ENCODE results near the gene C1QL1.

C1QL1 gene

DNA sequence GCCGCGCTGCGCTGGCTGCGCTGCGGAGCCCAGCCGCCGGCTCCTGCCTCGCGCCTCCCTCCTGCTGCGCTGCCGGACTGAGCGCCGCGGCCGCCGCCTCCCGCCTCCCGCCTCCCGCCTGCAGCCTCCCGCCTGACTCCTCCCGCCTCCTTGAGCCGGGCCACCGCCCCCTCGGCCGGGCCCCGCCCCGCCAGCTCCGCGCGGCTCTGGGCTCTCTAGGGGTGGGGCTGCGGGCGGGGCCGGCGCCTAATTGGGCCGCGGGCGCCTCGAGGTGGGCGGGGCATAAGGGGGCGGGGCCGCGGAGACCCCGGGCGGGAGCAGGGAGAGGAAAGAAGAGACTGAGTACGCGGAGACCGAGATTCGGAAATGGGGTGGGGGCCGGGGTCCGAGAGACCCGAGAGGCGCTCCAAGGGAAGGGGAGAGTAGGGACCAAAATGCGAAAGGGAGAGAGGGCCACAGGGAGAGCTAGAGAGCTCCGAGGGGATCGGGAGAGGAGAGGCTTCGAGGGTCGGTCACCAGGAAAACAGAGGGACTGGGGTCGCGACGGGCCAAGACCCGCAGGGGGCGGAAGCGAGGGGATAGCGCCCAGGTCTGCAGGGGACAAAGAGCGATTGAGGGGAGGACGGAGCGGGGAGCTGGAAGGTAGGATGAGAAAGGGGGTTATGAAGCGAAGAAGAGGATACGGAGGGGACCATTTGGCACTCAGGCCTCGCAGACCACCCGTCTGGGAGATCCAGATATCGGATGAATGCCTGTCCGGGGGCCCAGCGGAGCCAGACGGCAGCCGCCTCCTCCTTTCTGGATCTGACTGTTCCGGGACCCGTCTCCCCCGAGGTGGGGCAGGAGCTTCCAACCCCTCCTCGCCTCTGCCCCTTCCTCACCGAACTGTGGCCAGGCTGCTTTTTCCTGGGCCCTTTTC is at the start of gene C1QL1:
Gene C1QL1, minus strand, starts transcription at position 79 of the 919 bp plus-strand sequence. CDS start 255 bp downstream, outside the sequence.
- TF ChIP-seq NFIC (IDR thresholded peaks at IDR 0.05) (no peak), EP300 (IDR thresholded peaks at IDR 0.05; ENCODE audit: borderline replicate concordance) (no peak), CREB1 (IDR thresholded peaks at IDR 0.05; ENCODE audit: low read depth) (no peak), TEAD4 (IDR thresholded peaks at IDR 0.05) (no peak), EGR1 (IDR thresholded peaks at IDR 0.05) (0 out of 2 replicates have a peak, but pooled peaks have one; percentile 5), RAD21 (IDR thresholded peaks at IDR 0.05; ENCODE audit: low read depth) (no peak), TAF1 (IDR thresholded peaks at IDR 0.05; ENCODE audit: low read depth) (no peak), TCF12 (IDR thresholded peaks at IDR 0.05; ENCODE audit: low read depth) (no peak), YY1 (IDR thresholded peaks at IDR 0.05; ENCODE audit: low read depth) (no peak), ZBTB7A (IDR thresholded peaks at IDR 0.05; ENCODE audit: low read depth) (peak; percentile 84)
- TF ChIP-seq, protein P1, sequence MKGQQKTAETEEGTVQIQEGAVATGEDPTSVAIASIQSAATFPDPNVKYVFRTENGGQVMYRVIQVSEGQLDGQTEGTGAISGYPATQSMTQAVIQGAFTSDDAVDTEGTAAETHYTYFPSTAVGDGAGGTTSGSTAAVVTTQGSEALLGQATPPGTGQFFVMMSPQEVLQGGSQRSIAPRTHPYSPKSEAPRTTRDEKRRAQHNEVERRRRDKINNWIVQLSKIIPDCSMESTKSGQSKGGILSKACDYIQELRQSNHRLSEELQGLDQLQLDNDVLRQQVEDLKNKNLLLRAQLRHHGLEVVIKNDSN (IDR thresholded peaks at IDR 0.05), result no peak
- TF ChIP-seq, protein P2, sequence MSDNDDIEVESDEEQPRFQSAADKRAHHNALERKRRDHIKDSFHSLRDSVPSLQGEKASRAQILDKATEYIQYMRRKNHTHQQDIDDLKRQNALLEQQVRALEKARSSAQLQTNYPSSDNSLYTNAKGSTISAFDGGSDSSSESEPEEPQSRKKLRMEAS (IDR thresholded peaks at IDR 0.05), result peak; percentile 83
- TF ChIP-seq, protein P3, sequence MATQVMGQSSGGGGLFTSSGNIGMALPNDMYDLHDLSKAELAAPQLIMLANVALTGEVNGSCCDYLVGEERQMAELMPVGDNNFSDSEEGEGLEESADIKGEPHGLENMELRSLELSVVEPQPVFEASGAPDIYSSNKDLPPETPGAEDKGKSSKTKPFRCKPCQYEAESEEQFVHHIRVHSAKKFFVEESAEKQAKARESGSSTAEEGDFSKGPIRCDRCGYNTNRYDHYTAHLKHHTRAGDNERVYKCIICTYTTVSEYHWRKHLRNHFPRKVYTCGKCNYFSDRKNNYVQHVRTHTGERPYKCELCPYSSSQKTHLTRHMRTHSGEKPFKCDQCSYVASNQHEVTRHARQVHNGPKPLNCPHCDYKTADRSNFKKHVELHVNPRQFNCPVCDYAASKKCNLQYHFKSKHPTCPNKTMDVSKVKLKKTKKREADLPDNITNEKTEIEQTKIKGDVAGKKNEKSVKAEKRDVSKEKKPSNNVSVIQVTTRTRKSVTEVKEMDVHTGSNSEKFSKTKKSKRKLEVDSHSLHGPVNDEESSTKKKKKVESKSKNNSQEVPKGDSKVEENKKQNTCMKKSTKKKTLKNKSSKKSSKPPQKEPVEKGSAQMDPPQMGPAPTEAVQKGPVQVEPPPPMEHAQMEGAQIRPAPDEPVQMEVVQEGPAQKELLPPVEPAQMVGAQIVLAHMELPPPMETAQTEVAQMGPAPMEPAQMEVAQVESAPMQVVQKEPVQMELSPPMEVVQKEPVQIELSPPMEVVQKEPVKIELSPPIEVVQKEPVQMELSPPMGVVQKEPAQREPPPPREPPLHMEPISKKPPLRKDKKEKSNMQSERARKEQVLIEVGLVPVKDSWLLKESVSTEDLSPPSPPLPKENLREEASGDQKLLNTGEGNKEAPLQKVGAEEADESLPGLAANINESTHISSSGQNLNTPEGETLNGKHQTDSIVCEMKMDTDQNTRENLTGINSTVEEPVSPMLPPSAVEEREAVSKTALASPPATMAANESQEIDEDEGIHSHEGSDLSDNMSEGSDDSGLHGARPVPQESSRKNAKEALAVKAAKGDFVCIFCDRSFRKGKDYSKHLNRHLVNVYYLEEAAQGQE (IDR thresholded peaks at IDR 0.05; ENCODE audit: low read depth), result no peak

DNA sequence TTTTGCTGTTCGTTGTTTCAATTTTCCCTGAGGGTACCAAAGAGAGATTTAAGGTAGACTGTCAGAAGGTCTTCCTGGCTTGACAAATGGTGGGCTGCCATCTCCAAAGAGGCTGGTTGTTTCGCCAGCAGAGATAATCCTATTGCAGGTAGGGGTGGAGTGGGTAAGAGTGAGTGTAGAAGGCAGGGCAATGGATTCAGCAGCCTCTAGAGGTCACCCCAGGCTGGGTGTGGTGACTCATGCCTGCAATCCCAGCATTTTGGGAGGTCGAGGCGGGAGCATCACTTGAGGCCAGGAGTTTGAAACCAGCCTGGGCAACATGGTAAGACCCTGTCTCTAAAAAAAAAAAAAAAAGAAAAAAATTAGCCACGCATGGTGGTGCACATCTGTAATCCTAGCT is 48.7 kb upstream of the C1QL1 start:
- TF ChIP-seq EP300 (IDR thresholded peaks at IDR 0.05; ENCODE audit: borderline replicate concordance) (no peak), NFIC (IDR thresholded peaks at IDR 0.05) (no peak), ZBTB7A (IDR thresholded peaks at IDR 0.05; ENCODE audit: low read depth) (no peak), TEAD4 (IDR thresholded peaks at IDR 0.05) (no peak), EGR1 (IDR thresholded peaks at IDR 0.05) (no peak), YY1 (IDR thresholded peaks at IDR 0.05; ENCODE audit: low read depth) (no peak), RAD21 (IDR thresholded peaks at IDR 0.05; ENCODE audit: low read depth) (peak; percentile 48; the same call in 1 of the 2 replicates)
- TF ChIP-seq, protein P1 (IDR thresholded peaks at IDR 0.05), result no peak
- TF ChIP-seq, protein P2 (IDR thresholded peaks at IDR 0.05), result no peak

DNA sequence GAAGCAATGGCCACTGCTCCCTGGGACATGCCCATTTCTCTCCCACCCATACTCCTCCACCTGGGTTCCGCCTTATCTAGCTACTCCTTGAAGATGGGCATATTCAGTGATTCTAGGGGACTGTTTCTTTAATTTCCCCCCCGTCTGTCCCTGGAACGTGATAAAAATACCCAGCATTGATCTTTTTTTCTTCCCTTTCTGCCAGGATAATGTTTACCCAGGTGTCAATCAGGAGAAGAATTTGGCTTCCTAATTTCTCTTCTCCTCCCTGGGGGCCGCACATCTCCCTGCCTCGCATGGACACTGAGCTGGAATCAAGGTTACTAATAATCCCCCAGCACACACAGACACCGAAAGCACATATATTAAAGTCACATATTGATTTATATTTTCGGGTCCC is 48.1 kb upstream of the C1QL1 start:
- TF ChIP-seq, protein P2 (IDR thresholded peaks at IDR 0.05), result no peak
- no peak for TF ChIP-seq CREB1 (IDR thresholded peaks at IDR 0.05; ENCODE audit: low read depth)
- no peak for TF ChIP-seq TCF12 (IDR thresholded peaks at IDR 0.05; ENCODE audit: low read depth)
- no peak for TF ChIP-seq EP300 (IDR thresholded peaks at IDR 0.05; ENCODE audit: borderline replicate concordance)

DNA sequence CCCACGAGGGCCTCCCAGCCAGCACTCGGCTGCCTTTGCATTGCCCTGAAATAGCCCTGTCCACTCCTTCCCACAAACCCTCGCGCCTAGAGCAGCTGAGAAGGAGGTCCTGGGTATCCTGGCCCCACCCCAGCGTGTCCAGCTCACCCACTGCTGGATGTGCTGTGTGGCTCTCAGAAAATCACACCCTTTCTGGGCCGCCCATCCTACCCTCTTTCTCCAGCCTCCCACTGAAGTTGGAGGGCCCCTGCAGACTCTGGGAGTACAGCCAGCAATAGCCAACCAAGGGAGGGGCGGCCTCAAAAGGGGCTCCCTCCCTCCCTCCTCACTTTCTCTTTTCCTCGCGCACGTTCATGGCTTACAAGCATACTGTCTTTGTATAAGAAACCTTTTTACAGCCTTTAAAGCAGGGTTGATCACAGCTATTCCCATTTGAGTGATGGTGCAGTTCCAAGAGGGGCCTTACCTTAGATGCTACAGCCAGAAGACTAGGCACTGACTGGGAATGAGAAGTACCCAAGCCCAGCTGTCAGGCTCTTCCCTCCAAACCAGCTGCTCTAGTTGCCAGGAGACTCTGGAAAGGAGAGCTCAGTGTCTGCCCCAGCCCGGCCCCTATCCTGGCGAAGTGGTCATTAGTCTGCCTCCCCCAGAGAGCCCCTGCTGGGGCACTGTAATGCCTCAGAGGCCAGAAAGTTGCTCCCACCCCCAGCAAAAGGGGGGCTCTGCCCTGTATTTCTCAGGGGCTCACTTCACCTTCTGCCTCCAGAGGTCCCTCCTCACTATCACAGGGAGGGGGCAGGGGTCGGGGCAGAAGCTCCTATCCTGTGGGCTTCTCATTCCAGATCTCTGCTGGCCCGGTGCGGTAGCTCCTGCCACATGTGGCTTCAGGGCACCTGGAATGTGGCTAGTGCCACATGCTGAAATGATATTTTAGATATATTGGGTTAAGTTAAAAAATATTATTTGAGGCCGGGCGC is 45.2 kb upstream of the C1QL1 start:
- TF ChIP-seq EP300 (IDR thresholded peaks at IDR 0.05; ENCODE audit: borderline replicate concordance) (no peak), FOXM1 (IDR thresholded peaks at IDR 0.05; ENCODE audit: borderline replicate concordance, low read depth) (no peak), CREB1 (IDR thresholded peaks at IDR 0.05; ENCODE audit: low read depth) (no peak), EGR1 (IDR thresholded peaks at IDR 0.05) (no peak), CEBPB (IDR thresholded peaks at IDR 0.05) (no peak), ZBTB7A (IDR thresholded peaks at IDR 0.05; ENCODE audit: low read depth) (no peak), TEAD4 (IDR thresholded peaks at IDR 0.05) (no peak), RAD21 (IDR thresholded peaks at IDR 0.05; ENCODE audit: low read depth) (no peak), TCF12 (IDR thresholded peaks at IDR 0.05; ENCODE audit: low read depth) (no peak), TAF1 (IDR thresholded peaks at IDR 0.05; ENCODE audit: low read depth) (no peak), NFIC (IDR thresholded peaks at IDR 0.05) (no peak), YY1 (IDR thresholded peaks at IDR 0.05; ENCODE audit: low read depth) (no peak)
- TF ChIP-seq, protein P1 (IDR thresholded peaks at IDR 0.05), result no peak
- TF ChIP-seq, protein P2 (IDR thresholded peaks at IDR 0.05), result no peak
- TF ChIP-seq, protein P3 (IDR thresholded peaks at IDR 0.05; ENCODE audit: low read depth), result no peak

All from Ishikawa (cell line).